Esophagus muscularis mucosa (tissue), 3 donors: ENCODE results near the gene CLDN16.

Experiments
- CTCF ChIP-seq, 3 experiments: fragments of 200-600 bp in 2 of 3; fragments of 450-650 bp in 1 of 3; sonication (generic) in 2 of 3; IDR thresholded peaks; one replicate each; pipeline ENCODE4 v1.5.1; 2017 to 2019; ENCODE audit warnings: antibody characterized with exemption in 3 of 3, mild to moderate bottlenecking in 2 of 3, moderate library complexity in 1 of 3
- POLR2A ChIP-seq: fragments of 450-650 bp; IDR thresholded peaks from one replicate; pipeline ENCODE4 v1.6.1; 2017; ENCODE audit warnings: antibody characterized with exemption, moderate library complexity, mild to moderate bottlenecking, low read depth

GRCh38 chr3:190401963-190402362, 14.0 kb downstream of the CLDN16 start:
- TF ChIP-seq CTCF (IDR thresholded peaks at IDR 0.05) (no peak), POLR2A (no peak)
